Liver (tissue), 3 donors: ENCODE measurements around the gene DUOXA2.

Experiments used
- GABPA ChIP-seq, 2 donors: IDR thresholded peaks in 1 of 2; conservative IDR thresholded peaks in 1 of 2; 2 replicates each; pipeline ENCODE4 v1.6.1; 2016; ENCODE audit warnings: antibody characterized with exemption in 2 of 2, mild to moderate bottlenecking in 1 of 2, moderate library complexity in 1 of 2
- JUND ChIP-seq, 2 donors: IDR thresholded peaks; 2 replicates each; pipeline ENCODE4 v1.6.1; 2016; ENCODE audit warnings: antibody characterized with exemption in 2 of 2
- RAD21 ChIP-seq, 2 donors: IDR thresholded peaks; 2 replicates each; pipeline ENCODE4 v1.6.1; 2016; ENCODE audit warnings: antibody characterized with exemption in 2 of 2, mild to moderate bottlenecking in 2 of 2
- RXRA ChIP-seq, 2 donors: IDR thresholded peaks; 2 replicates each; pipeline ENCODE4 v1.6.1; 2017 to 2018; ENCODE audit warnings: antibody characterized with exemption in 2 of 2, mild to moderate bottlenecking in 1 of 2
- TAF1 ChIP-seq: conservative IDR thresholded peaks from 2 replicates; pipeline ENCODE4 v1.6.1; 2016; ENCODE audit warnings: antibody characterized with exemption, mild to moderate bottlenecking
- TF ChIP-seq, protein P1 (sequence below): fragments of 150-350 bp; IDR thresholded peaks from 2 replicates; pipeline ENCODE4 v1.5.1; 2017; ENCODE audit warnings: improper control_type of control experiment, low read depth, low read length; ENCODE audit not compliant: missing input control
- TF ChIP-seq, protein P2 (sequence below): IDR thresholded peaks from 2 replicates; pipeline ENCODE4 v1.6.1; 2016; ENCODE audit warnings: antibody characterized with exemption
- TF ChIP-seq, protein P3 (sequence below): IDR thresholded peaks from 2 replicates; pipeline ENCODE4 v1.6.1; 2016; ENCODE audit warnings: antibody characterized with exemption
- TF ChIP-seq, protein P4 (sequence below): IDR thresholded peaks from 2 replicates; pipeline ENCODE4 v1.6.1; 2016; ENCODE audit warnings: antibody characterized with exemption, mild to moderate bottlenecking
- donor health status: healthy.
- donor health status: healthy.

DNA sequence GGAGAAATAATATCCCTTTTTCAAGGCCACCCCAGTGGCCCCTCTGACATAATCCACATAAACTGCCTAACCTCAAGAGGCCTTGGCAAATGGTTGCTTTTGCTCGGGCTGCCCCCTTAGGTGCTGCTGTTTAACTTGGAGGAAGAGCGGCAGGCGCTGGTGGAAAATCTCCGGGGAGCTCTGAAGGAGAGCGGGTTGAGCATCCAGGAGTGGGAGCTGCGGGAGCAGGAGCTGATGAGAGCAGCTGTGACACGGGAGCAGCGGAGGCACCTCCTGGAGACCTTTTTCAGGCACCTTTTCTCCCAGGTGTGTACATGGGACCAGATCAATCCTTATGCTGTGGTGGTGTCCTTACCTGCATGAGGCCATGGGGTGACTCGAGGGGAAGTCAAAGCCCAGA lies 30.6 kb downstream of the DUOXA2 start:
- TF ChIP-seq, protein P1, sequence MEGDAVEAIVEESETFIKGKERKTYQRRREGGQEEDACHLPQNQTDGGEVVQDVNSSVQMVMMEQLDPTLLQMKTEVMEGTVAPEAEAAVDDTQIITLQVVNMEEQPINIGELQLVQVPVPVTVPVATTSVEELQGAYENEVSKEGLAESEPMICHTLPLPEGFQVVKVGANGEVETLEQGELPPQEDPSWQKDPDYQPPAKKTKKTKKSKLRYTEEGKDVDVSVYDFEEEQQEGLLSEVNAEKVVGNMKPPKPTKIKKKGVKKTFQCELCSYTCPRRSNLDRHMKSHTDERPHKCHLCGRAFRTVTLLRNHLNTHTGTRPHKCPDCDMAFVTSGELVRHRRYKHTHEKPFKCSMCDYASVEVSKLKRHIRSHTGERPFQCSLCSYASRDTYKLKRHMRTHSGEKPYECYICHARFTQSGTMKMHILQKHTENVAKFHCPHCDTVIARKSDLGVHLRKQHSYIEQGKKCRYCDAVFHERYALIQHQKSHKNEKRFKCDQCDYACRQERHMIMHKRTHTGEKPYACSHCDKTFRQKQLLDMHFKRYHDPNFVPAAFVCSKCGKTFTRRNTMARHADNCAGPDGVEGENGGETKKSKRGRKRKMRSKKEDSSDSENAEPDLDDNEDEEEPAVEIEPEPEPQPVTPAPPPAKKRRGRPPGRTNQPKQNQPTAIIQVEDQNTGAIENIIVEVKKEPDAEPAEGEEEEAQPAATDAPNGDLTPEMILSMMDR = no peak
- TF ChIP-seq TAF1 (no peak), JUND (IDR thresholded peaks at IDR 0.05) (no peak), RAD21 (IDR thresholded peaks at IDR 0.05) (no peak), GABPA (IDR thresholded peaks at IDR 0.05 in 1 of 2, conservative IDR thresholded peaks at IDR 0.05 in 1 of 2) (no peak), RXRA (IDR thresholded peaks at IDR 0.05) (no peak)
- TF ChIP-seq, protein P2, sequence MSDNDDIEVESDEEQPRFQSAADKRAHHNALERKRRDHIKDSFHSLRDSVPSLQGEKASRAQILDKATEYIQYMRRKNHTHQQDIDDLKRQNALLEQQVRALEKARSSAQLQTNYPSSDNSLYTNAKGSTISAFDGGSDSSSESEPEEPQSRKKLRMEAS = no peak
- TF ChIP-seq, protein P3, sequence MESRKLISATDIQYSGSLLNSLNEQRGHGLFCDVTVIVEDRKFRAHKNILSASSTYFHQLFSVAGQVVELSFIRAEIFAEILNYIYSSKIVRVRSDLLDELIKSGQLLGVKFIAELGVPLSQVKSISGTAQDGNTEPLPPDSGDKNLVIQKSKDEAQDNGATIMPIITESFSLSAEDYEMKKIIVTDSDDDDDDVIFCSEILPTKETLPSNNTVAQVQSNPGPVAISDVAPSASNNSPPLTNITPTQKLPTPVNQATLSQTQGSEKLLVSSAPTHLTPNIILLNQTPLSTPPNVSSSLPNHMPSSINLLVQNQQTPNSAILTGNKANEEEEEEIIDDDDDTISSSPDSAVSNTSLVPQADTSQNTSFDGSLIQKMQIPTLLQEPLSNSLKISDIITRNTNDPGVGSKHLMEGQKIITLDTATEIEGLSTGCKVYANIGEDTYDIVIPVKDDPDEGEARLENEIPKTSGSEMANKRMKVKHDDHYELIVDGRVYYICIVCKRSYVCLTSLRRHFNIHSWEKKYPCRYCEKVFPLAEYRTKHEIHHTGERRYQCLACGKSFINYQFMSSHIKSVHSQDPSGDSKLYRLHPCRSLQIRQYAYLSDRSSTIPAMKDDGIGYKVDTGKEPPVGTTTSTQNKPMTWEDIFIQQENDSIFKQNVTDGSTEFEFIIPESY = no peak
- TF ChIP-seq, protein P4, sequence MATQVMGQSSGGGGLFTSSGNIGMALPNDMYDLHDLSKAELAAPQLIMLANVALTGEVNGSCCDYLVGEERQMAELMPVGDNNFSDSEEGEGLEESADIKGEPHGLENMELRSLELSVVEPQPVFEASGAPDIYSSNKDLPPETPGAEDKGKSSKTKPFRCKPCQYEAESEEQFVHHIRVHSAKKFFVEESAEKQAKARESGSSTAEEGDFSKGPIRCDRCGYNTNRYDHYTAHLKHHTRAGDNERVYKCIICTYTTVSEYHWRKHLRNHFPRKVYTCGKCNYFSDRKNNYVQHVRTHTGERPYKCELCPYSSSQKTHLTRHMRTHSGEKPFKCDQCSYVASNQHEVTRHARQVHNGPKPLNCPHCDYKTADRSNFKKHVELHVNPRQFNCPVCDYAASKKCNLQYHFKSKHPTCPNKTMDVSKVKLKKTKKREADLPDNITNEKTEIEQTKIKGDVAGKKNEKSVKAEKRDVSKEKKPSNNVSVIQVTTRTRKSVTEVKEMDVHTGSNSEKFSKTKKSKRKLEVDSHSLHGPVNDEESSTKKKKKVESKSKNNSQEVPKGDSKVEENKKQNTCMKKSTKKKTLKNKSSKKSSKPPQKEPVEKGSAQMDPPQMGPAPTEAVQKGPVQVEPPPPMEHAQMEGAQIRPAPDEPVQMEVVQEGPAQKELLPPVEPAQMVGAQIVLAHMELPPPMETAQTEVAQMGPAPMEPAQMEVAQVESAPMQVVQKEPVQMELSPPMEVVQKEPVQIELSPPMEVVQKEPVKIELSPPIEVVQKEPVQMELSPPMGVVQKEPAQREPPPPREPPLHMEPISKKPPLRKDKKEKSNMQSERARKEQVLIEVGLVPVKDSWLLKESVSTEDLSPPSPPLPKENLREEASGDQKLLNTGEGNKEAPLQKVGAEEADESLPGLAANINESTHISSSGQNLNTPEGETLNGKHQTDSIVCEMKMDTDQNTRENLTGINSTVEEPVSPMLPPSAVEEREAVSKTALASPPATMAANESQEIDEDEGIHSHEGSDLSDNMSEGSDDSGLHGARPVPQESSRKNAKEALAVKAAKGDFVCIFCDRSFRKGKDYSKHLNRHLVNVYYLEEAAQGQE = no peak
